Measurements from ENCODE around the gene KIAA0930.

The KIAA0930 gene

GRCh38 chr22:45164270-45165088 is 76.2 kb downstream of the KIAA0930 start:
- H3K9me3 ChIP-seq (ENCODE audit: control insufficient read depth in 2 of 2, low read length in 2 of 2): no peaks in the 10 kb centered on the region
- H3K27me3 ChIP-seq (ENCODE audit: control insufficient read depth in 1 of 2, insufficient read depth in 2 of 2, low read length in 2 of 2): no peaks in the 10 kb centered on the region
- H3K4me3 ChIP-seq (ENCODE audit: low read length in 2 of 2): peak overlapping the region; percentile 87 to 90
- H3K36me3 ChIP-seq (ENCODE audit: control insufficient read depth in 2 of 2, insufficient read depth in 2 of 2, low read length in 2 of 2): peaks cover 7 to 10% of the 10 kb centered on the region in 2 donors
- H3K4me1 ChIP-seq (ENCODE audit: control insufficient read depth, insufficient read depth, low read length): peaks cover 20% of the 10 kb centered on the region
- no peak overlapping the region for H3K27ac ChIP-seq (ENCODE audit: low read length)
- H3K9ac ChIP-seq (ENCODE audit: low read length in 2 of 2): peak overlapping the region; percentile 66 to 69

GRCh38 chr22:45163451-45164269 is 77.0 kb downstream of the KIAA0930 start, which contains the start of gene NUP50:
NUP50 (plus strand) TSS chr22:45163925; CDS start chr22:45168178, 4,253 bp downstream.
- Histone ChIP-seq H3K9ac (ENCODE audit: low read length in 2 of 2) (peak within 1 kb of the TSS; percentile 78 to 94), H3K27me3 (ENCODE audit: control insufficient read depth in 1 of 2, insufficient read depth in 2 of 2, low read length in 2 of 2) (no peaks in the 10 kb centered on the region), H3K4me1 (ENCODE audit: control insufficient read depth, insufficient read depth, low read length) (peaks cover 20% of the 10 kb centered on the region), H3K4me3 (ENCODE audit: low read length in 2 of 2) (peak within 1 kb of the TSS; percentile 87 to 90), H3K27ac (ENCODE audit: low read length) (peak within 1 kb of the TSS; percentile 64), H3K9me3 (ENCODE audit: control insufficient read depth in 2 of 2, low read length in 2 of 2) (no peaks in the 10 kb centered on the region), H3K36me3 (ENCODE audit: control insufficient read depth in 2 of 2, insufficient read depth in 2 of 2, low read length in 2 of 2) (peaks cover 4 to 6% of the 10 kb centered on the region in 2 donors)

GRCh38 chr22:45163099-45163450 is 77.6 kb downstream of the KIAA0930 start:
- peak overlapping the region; percentile 87 to 90 for H3K4me3 ChIP-seq (ENCODE audit: low read length in 2 of 2)
- no peaks in the 10 kb centered on the region for H3K27me3 ChIP-seq (ENCODE audit: control insufficient read depth in 1 of 2, insufficient read depth in 2 of 2, low read length in 2 of 2)
- no peaks in the 10 kb centered on the region for H3K9me3 ChIP-seq (ENCODE audit: control insufficient read depth in 2 of 2, low read length in 2 of 2)
- H3K27ac ChIP-seq (ENCODE audit: low read length): peak overlapping the region; percentile 64
- peak overlapping the region; percentile 78 to 94 for H3K9ac ChIP-seq (ENCODE audit: low read length in 2 of 2)
- H3K4me1 ChIP-seq (ENCODE audit: control insufficient read depth, insufficient read depth, low read length): peaks cover 20% of the 10 kb centered on the region
- H3K36me3 ChIP-seq (ENCODE audit: control insufficient read depth in 2 of 2, insufficient read depth in 2 of 2, low read length in 2 of 2): peaks cover 0 to under 1% of the 10 kb centered on the region in 2 donors

- Histone ChIP-seq H3K36me3 (ENCODE audit: control insufficient read depth in 2 of 2, insufficient read depth in 2 of 2, low read length in 2 of 2) (peaks cover under 1 to 4% of the 10 kb centered on the region in 2 donors), H3K4me1 (ENCODE audit: control insufficient read depth, insufficient read depth, low read length) (peaks cover 20% of the 10 kb centered on the region), H3K9ac (ENCODE audit: low read length in 2 of 2) (peak overlapping the region in 1 of 2 donors; percentile 94), H3K27me3 (ENCODE audit: control insufficient read depth in 1 of 2, insufficient read depth in 2 of 2, low read length in 2 of 2) (no peaks in the 10 kb centered on the region), H3K4me3 (ENCODE audit: low read length in 2 of 2) (peak overlapping the region; percentile 87 to 90), H3K27ac (ENCODE audit: low read length) (no peak overlapping the region), H3K9me3 (ENCODE audit: control insufficient read depth in 2 of 2, low read length in 2 of 2) (no peaks in the 10 kb centered on the region)
Observed at GRCh38 chr22:45162531-45162930, 78.2 kb downstream of the KIAA0930 start.

GRCh38 chr22:45159652-45160462 is 80.8 kb downstream of the KIAA0930 start:
- no peak overlapping the region for H3K27ac ChIP-seq (ENCODE audit: low read length)

GRCh38 chr22:45157907-45158306 is 82.8 kb downstream of the KIAA0930 start:
- Histone ChIP-seq H3K9ac (ENCODE audit: low read length in 2 of 2) (no peak overlapping the region), H3K27ac (ENCODE audit: low read length) (no peak overlapping the region)

More at GRCh38 chr22:45159652-45160462, 80.8 kb downstream of the KIAA0930 start:
- Histone ChIP-seq H3K4me1 (ENCODE audit: control insufficient read depth, insufficient read depth, low read length) (peaks cover 14% of the 10 kb centered on the region), H3K4me3 (ENCODE audit: low read length in 2 of 2) (no peak overlapping the region), H3K27me3 (ENCODE audit: control insufficient read depth in 1 of 2, insufficient read depth in 2 of 2, low read length in 2 of 2) (no peaks in the 10 kb centered on the region), H3K9me3 (ENCODE audit: control insufficient read depth in 2 of 2, low read length in 2 of 2) (no peaks in the 10 kb centered on the region), H3K36me3 (ENCODE audit: control insufficient read depth in 2 of 2, insufficient read depth in 2 of 2, low read length in 2 of 2) (peaks cover 5 to 8% of the 10 kb centered on the region in 2 donors), H3K9ac (ENCODE audit: low read length in 2 of 2) (no peak overlapping the region)

GRCh38 chr22:45155050-45155840 is 85.4 kb downstream of the KIAA0930 start:
- H3K36me3 ChIP-seq (ENCODE audit: control insufficient read depth in 2 of 2, insufficient read depth in 2 of 2, low read length in 2 of 2): peaks cover 8 to 11% of the 10 kb centered on the region in 2 donors
- H3K4me3 ChIP-seq (ENCODE audit: low read length in 2 of 2): no peak overlapping the region
- no peak overlapping the region for H3K27ac ChIP-seq (ENCODE audit: low read length)
- H3K9ac ChIP-seq (ENCODE audit: low read length in 2 of 2): no peak overlapping the region
- H3K4me1 ChIP-seq (ENCODE audit: control insufficient read depth, insufficient read depth, low read length): no peaks in the 10 kb centered on the region
- H3K27me3 ChIP-seq (ENCODE audit: control insufficient read depth in 1 of 2, insufficient read depth in 2 of 2, low read length in 2 of 2): no peaks in the 10 kb centered on the region
- no peaks in the 10 kb centered on the region for H3K9me3 ChIP-seq (ENCODE audit: control insufficient read depth in 2 of 2, low read length in 2 of 2)

More at GRCh38 chr22:45157907-45158306, 82.8 kb downstream of the KIAA0930 start:
- H3K27me3 ChIP-seq (ENCODE audit: control insufficient read depth in 1 of 2, insufficient read depth in 2 of 2, low read length in 2 of 2): no peaks in the 10 kb centered on the region
- no peak overlapping the region for H3K4me3 ChIP-seq (ENCODE audit: low read length in 2 of 2)
- H3K36me3 ChIP-seq (ENCODE audit: control insufficient read depth in 2 of 2, insufficient read depth in 2 of 2, low read length in 2 of 2): peaks cover 5 to 8% of the 10 kb centered on the region in 2 donors
- H3K4me1 ChIP-seq (ENCODE audit: control insufficient read depth, insufficient read depth, low read length): peaks cover 5% of the 10 kb centered on the region
- no peaks in the 10 kb centered on the region for H3K9me3 ChIP-seq (ENCODE audit: control insufficient read depth in 2 of 2, low read length in 2 of 2)

GRCh38 chr22:45154383-45154782 is 86.3 kb downstream of the KIAA0930 start:
- no peak overlapping the region for H3K9ac ChIP-seq (ENCODE audit: low read length in 2 of 2)
- no peak overlapping the region for H3K4me3 ChIP-seq (ENCODE audit: low read length in 2 of 2)
- H3K36me3 ChIP-seq (ENCODE audit: control insufficient read depth in 2 of 2, insufficient read depth in 2 of 2, low read length in 2 of 2): peaks cover 8 to 13% of the 10 kb centered on the region in 2 donors
- H3K9me3 ChIP-seq (ENCODE audit: control insufficient read depth in 2 of 2, low read length in 2 of 2): no peaks in the 10 kb centered on the region
- no peaks in the 10 kb centered on the region for H3K4me1 ChIP-seq (ENCODE audit: control insufficient read depth, insufficient read depth, low read length)
- H3K27ac ChIP-seq (ENCODE audit: low read length): no peak overlapping the region
- no peaks in the 10 kb centered on the region for H3K27me3 ChIP-seq (ENCODE audit: control insufficient read depth in 1 of 2, insufficient read depth in 2 of 2, low read length in 2 of 2)

GRCh38 chr22:45151503-45151902 is 89.2 kb downstream of the KIAA0930 start:
- Histone ChIP-seq H3K36me3 (ENCODE audit: control insufficient read depth in 2 of 2, insufficient read depth in 2 of 2, low read length in 2 of 2) (peaks cover 2 to 8% of the 10 kb centered on the region in 2 donors), H3K9me3 (ENCODE audit: control insufficient read depth in 2 of 2, low read length in 2 of 2) (no peaks in the 10 kb centered on the region), H3K4me1 (ENCODE audit: control insufficient read depth, insufficient read depth, low read length) (no peaks in the 10 kb centered on the region), H3K27me3 (ENCODE audit: control insufficient read depth in 1 of 2, insufficient read depth in 2 of 2, low read length in 2 of 2) (no peaks in the 10 kb centered on the region), H3K27ac (ENCODE audit: low read length) (no peak overlapping the region), H3K4me3 (ENCODE audit: low read length in 2 of 2) (no peak overlapping the region), H3K9ac (ENCODE audit: low read length in 2 of 2) (no peak overlapping the region)

Data from stomach smooth muscle (tissue), 2 donors.